Cortex of kidney (tissue), 1 donor: ENCODE results near the gene ASAP3.
"Not testable (repeated sequence)": the region's sequence is repeated elsewhere in the genome, so short reads cannot be mapped to it uniquely, and the experiment has no call there.

Source experiments
- DNase-seq: peaks from one replicate; lab custom pipeline; 2025; lab: John Stamatoyannopoulos, UW

Gene ASAP3

DNA sequence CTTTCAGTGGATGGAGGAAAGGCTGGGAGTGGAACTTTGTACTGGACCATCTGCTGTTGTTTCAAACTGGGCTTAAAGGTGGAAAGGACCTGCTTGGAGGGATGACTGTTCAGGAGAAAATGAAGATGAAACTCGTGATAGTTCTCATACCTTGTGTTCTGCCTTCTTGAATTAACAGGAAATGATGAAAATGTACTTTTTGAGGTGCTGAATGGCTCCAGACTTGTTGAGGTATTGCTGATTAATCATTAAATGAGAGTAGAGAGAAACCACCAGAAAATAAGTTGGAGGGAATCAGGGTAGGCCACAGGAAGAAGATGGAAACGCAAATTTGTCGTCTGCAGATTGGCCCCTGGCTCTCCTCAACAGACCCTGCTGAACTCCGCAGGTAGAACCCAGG, 88.1 kb downstream of the ASAP3 start:
- no peak for DNase-seq

DNA sequence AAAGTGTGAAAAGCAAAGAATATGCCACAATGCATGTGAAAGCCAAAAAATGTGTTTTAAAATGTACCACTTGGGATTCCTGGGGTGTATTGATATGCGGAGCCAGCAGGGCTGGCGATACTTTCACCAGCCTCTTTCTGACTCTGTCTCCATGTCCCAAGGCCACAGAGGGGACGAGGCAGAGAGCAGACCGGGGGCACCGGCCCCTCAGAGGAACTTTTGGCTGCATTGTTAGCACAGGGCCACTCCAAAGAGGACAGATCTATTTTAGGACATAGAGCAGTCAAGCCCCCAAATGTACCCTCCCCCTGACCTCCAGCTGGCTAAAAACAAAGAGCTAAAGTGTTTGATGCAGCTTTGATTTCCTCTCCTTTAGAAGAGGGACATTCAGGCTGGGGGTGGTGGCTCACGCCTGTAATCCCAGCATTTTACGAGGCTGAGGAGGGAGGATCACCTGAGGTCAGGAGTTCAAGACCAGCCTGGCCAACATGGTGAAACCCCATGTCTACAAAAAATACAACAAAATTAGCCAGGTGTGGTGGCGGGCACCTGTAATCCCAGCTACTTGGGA, 88.7 kb downstream of the ASAP3 start:
- DNase-seq, result no peak

DNA sequence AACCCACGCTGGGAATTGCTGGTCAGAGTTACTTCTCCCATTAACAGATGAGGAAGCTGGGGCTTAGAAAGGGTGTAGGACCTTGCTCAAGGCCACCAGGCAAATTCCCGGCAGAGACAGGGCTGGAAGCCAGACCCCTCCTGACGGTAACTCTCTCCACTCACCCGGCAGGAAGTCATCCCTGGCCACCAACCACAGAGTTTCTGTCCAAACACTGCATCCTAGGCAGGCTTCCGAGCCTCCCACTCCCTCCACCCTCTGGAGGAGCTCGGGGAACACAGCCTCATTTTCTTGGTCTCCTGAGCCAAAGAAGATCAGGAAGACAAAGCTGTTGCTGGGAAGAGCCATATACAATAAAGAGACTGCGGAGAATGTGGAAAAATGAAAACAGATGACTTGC, 89.3 kb downstream of the ASAP3 start:
- no peak for DNase-seq

DNA sequence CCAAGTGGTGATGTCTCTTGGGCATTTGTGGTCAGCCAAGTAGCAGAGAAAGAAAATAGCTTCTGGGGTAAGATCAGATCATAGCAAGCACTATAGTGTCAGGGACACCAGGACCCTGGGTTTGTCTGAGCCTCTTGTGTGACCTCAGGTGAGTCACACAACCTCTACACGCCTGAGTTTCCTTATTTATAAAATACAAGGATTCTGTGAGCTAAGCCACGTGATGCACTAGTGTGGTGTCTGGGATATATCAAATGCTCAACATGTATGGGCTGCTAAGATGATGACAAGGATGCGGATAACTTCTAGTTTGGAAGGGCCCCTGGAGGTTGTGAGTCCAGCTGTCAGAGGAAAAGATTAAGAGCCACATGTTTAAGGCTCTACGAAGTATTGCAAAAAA, 89.8 kb downstream of the ASAP3 start:
- no peak for DNase-seq

DNA sequence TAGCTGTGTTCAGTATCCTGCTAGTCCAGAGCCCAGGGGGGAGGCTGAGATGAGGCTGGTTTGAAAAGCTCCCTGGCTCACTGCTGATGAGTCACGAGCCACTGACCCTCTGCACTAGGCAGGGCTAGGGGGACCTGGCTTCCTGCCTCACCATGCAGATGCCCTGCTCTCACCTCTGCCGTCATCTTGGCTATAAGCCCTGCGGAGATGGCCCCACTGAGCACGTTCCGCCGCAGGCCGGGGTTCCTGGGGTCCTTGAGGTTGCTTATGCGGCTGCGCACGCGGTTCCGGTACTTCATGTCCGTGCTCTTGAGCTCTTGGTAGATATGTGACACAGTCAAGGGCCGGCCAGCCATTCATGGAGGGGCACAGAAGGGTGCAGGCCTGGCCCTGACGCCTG, 90.3 kb downstream of the ASAP3 start:
- DNase-seq, result no peak

DNA sequence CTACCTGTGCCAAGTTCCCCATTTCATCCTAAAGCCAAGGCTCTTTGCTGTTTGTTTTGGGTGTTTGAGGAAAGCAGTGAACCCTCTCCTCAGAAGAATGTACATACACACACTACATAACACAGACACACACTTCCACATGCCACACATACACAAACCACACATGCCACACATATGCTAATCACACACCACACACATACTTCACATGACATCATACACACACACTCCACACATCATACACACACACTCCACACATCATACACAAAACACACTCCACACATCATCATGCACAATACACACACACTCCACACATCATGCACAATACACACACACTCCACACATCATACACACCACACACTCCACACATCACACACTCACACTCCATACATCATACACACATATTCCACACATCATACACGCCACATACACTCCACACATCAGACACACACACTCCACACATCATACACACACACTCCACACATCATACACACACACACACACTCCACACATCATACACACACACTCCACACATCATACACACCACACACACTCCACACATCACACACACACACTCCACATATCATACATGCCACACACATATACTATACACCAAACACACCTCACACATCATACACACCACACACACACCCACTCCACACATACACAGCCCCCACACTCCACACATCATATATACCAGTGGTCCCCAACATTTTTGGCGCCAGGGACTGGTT, 91.7 kb downstream of the ASAP3 start:
- no peak for DNase-seq

DNA sequence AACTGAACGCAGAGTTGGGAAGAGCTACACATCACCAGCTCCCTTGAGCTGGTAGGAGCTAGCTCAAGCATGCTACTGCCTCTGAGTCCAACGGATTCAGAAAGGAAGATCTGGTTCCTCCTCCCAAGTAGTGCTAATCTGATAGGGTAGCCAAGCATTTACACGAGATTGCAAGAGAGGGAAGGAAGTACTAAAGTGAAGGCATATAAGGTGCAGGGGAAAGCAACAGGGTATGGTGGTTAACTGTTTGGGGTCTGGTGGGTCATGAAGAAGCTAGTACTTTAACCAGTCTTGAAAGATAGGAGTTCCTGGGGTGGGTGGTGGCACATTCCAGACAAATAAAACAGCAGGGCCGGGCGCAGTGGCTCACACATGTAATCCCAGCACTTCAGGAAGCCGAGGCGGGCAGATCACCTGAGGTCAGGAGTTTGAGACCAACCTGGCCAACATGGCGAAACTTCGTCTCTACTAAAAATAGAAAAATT, 94.1 kb downstream of the ASAP3 start:
- no peak for DNase-seq

DNA sequence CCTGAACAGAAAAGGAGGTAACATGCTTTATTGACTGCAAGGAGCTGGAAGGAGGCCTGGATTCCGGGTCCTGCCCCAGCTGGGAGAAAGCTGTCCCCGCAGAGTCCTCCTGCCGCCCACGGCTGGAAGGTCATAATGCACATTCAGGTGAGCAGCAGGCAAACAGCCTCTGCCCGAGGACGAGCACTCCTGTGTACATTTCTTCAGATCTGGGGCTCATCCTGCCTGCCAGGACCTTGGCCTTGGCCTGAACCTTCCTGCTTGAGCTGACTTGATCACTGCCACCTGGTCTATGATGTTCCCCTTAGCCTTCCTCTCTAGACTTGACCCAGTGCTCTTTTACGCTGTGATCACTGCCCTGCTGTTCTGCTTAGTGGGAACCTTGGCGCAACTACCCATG, 96.5 kb downstream of the ASAP3 start:
- DNase-seq, result no peak

DNA sequence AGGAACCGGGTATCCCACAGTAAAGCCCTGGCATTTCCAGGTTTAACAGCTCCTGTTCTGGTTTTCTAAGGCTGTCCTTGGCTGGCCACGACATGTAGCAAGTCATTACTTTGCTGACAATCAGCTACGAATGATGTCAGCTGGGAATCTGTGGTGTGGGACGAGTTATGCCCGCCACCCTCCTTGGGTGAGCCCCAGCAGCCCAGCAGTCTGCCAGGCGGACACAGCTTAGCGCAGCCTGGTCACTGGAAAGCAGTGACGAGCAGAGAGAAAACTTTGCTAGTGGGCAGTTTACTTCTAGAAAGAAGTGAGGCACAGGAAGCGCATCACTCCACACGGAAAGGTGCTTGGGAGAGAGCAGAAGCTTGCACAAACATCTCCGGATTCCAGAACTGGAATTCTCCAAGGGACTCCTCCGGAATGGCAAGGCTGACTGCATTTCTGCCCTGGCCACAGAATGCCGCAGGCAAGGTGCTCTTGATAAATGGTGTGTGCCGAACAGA, 98.8 kb downstream of the ASAP3 start:
- DNase-seq, result no peak

DNA sequence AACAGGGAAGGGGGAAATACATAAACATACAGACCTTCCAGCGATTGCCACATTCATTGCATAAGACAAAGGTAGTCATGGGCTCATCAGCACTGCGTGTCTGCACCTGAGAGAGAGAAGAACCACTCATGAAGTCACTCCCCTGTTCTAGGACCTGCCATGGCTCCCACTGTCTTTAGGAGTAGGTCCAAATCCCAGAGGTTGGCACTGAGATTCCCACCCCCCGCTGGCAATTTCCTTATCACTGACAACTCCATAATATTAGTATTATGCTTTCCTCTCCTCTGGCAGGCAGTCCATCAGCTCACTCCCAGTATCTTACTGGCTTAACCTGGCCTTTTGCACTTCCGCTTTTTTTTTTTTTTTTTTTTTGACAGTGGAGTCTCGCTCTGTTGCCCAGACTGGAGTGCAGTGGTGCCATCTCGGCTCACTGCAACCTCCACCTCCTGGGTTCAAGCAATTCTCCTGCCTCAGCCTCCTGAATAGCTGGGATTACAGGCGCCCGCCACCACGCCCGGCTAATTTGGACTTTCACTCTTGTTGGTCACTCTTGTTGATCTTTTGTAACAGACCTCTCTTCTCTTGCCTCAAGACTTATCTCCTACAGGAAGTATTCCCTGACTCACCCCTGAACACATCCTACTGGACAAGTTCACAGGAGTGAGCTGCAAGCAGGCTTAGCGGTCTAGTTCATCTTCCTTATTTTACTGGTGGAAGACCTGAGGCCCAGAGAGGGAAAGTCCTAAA, 99.5 kb downstream of the ASAP3 start:
- DNase-seq, result no peak

DNA sequence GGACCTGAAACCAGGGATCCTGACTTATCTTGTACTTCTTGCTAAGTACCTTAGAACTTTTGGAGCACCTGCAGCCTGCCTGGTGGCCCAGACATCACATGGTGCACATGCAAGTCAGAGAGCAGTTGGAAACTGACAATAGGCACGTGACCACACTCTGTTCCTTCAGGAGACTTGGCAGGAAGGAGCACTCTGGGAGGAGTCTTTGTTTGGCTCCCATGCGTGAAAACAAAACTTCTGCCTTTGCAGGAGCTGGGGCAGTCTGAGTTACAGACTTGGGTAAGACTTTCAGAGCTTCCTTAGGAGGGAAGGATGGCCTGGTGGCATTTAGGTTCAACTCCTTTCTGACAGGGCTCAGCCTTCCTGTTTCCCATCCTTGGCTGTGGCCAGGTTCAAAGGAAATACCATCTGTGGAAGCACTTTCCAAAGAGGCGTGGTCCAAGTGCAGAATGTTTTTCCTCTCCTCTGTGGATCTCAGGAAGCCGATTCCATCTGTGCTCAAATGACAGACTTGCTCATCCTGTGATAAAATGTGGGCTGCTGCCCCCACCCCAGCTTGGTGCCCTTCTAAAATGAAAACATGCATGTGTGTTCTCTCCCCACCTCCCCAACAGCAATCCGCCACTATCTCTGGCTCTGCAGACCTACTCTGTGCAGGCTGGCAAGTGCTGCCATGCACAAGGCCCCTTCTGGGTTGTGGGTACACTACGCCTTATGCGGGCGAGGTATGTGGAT, 100.2 kb downstream of the ASAP3 start:
- no peak for DNase-seq

DNA sequence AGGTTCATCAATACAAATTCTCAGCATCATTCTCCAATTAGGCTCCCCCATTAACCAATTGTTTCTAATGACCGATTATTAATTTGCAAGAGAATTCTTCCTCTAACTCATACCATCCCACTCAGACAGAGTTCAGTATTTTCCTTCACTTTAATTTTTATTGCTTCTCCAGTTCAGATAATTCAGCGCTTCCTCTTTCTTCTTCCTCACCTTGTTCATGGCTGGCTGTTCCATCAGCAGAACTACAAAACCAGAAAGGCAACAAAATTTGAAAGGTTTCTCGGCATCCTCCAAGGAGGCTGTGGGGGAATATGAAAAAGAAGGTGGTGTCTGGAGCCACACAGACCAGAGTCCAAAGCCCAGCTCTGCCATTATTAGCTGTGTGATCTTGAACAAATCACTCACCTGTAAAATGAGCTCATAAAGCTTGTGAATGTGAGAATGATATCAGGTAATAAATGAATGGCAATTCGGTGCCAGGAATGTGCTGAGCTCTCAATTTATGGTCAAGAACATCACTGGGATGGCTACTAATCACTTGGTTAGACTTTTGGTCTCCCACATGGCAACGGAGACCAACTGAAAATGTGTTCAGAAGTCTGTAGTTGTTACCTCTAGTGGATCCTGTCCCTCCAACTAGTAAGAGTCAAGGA, 102.6 kb downstream of the ASAP3 start:
- DNase-seq, result no peak

DNA sequence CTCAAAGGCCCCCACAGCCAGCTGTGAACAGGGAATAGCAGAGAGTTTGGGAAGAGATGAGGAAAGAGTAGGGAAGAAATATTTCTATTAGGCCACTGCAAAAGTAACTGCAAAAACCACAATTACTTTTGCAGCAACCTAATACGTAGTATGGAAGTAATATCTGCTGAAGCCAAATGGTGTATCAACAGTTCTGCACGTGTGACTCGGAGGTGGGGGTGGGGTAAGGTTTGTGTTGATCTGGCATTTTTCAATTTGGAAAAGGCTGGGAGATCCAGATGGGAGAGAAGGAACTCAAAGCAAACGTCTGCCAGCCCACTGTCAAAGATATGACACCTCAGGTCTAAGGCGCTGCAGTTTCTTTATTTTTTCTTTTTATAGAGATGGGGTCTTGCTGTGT, 103.3 kb downstream of the ASAP3 start:
- DNase-seq, result no peak

DNA sequence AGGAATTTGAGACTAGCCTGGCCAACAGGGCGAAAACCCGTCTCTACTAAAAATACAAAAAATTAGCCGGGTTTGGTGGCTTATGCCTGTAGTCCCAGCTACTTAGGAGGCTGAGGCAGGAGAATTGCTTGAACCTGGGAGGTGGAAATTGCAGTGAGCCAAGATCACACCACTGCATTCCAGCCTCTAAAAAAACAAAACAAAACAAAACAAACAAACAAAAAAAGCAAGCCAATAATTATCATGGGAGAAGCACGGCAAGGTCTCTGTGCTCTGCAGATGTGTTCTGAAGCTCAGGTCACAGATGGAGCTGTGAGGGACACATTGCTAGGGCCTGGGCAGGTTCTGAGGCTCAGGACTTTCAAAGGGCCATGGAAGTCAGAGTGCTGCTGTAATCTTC, 103.7 kb downstream of the ASAP3 start:
- DNase-seq, result not testable (repeated sequence)
